ENCODE results near the gene KIF26B.
"Not testable (repeated sequence)": the region's sequence is repeated elsewhere in the genome, so short reads cannot be mapped to it uniquely, and the experiment has no call there.

KIF26B gene

DNA sequence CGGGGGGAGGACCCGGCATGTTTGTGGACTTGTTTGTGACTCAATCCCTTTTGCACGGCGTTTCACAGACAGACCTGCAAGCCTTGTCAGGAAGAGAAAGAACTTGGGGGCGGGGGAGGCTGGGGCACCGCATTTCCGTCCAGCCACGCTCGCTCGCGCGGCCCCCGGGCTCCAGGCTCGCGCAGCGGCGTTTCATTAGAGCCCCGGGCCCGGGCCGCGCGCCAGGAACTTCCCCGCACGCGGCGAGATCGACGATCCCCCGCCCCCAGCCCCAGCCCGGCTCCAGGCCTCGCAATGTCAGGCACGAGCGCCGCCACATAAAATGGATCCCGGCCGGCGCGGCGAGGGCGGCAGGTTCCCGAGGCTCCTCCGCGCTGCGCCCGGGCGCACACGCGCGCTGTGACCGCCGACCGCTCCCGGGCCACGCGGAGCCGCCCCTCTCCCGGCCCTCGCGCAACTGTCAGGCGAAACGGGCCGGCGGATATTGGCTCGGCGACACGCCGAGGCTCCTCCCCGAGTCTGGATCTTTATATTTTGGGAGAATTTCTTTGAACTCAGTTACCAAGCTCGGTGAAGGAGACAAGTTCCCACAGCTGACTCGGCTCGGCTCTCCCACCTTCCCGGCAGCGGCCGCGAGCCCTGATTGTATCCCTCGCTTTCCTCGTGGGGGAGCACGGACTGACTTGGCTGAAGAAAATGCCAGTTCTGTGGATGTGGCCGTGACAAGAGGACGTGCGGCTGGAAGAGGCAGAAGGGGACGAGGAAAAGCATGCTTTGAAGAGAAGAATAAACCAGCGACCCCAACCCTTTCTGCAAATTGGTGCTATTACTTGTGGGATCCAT, at the start of gene KIF26B:
Gene KIF26B, plus strand, starts transcription at position 557 of the 843 bp plus-strand sequence. CDS start 440 bp downstream, outside the sequence.
- peak; percentile 48 for DNase-seq (ENCODE audit: low spot score)

DNA sequence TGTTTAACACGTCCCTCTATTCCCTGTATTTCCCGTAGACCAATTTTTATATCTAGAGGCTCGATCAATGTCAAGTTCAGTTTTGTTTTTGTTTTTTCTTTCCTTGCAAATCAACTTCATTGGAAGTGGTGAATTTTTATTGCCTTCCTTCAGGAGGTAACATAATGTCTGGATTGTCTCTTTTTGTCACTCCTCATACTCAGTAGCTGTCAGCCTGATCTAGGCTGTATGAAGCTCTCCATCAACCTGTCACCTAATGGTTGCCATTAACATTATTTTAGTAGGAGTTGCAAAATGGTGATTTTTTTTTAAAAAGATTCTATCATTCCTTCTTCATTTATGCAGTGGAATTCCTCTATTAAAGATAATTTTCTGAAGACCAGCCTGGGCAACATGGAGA, 49.7 kb upstream of the KIF26B start:
- DNase-seq (ENCODE audit: low spot score) = no peak

DNA sequence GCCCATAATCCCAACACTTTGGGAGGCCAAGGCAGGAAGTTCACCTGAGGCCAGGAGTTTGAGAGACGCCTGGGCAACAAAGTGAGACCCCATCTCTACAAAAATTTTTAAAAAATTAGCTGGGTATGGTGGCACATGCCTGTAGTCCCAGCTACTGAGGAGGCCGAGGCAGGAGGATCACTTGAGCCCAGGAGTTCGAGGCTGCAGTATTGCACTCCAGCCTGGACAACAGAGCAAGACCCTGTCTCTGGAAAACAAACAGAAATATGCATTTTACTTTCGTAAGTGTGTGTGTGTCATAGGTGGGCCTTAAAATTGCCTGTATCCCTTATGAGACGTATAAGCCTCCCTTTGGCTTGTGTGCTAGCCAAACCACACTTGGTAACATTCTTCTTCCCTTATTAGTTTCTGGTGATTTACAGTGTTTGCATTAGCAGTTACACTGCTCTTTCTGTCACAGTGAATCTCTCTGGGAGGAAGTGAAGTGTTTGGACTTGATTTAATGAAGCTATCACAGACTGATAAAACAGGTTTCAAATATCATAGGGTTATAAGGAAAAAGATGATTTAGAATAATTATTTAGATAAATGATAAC, 48.9 kb upstream of the KIF26B start:
- no peak for DNase-seq (ENCODE audit: low spot score)

DNA sequence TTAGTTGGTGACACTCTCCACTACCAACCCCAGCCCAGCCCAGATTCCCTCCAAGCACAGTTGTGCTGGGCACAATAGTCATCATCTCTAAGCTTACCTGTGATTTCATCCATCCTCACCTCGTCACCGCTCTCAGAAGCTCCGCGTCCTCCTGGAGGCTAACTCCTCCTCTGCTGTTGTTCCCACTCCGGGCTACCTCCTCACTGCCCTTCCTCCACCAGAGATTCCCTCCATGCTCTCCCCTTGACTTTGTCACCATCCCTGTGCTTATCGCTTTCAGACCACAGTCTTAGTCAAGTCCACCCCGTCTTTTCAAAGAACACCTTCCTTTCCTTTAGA, 47.0 kb upstream of the KIF26B start:
- no peak for DNase-seq (ENCODE audit: low spot score)

DNA sequence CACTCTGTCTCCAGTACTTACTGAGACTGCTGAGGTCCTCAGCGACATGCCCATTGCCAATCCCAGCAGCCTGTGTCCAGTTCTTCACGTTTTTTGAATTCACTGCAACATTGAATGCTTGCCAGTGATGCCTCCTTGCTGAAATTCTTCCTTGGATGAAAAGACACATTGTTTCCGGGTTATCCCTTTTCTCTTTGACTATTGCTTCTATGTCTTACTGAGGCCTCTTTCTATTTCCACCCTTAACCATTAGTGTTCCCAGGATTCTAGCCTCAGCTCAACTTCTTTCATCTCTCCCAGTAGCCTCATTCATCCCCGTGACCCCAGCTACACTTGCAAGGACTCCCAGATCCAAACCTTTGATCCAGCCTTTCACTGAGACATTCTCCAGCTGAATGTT, 46.5 kb upstream of the KIF26B start:
- DNase-seq (ENCODE audit: low spot score) = no peak

DNA sequence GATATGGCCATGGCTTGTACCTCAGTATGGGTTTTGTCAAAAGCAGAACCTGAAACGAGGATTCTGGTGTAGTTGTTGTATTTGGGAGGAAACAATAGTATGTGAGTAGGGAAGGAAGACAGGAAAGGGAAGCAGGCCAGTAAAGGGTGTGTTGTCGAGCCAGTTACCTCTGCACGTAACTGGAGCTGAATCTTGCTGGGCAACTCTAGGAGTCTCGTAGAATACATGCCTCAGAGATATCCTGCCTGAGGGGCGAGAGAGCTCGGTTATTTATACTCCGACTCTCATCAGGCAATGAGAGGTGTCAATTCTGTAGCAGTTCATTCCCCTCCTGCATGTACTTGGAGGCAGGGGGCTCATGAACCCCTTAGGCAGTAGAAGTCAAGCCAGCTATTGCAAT, 45.9 kb upstream of the KIF26B start:
- no peak for DNase-seq (ENCODE audit: low spot score)

DNA sequence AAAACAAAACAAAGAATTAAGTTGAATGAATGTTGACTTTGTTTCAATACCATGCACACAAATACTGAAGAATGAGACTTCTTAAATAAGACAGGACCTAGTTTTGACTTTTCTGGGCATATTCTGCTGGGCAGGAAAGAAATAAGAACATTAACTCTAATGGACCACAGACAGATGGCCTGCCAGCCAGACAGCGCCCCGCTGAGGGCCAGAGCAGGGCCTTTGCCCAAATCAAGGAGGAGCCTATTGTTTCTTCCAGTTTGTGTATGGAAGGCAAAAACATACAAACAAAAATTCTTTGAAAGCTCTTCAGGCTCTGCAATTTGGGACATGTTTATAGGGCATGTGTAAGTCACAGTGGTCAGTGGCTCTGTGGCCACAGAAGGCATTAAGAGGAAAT, 44.4 kb upstream of the KIF26B start:
- no peak for DNase-seq (ENCODE audit: low spot score)

DNA sequence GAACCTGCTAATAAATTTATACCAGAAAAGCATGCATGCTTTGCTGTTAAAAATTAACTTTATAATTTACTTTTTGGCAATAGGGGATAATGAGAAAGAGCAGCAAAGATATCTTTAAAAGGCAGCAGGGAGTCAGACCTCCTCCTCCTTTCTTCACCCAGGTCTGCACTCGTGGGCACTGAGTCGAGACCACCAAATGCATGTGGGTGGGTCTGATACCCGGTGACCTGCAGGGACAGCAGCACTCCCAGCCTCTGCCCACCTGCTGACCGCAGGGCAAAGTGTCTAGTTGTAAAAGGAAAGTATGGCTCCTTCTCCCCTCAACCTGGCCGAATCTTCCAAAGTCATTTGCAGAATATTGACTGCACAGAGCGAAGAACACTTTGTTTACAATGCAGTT, 43.7 kb upstream of the KIF26B start:
- DNase-seq (ENCODE audit: low spot score) = no peak

DNA sequence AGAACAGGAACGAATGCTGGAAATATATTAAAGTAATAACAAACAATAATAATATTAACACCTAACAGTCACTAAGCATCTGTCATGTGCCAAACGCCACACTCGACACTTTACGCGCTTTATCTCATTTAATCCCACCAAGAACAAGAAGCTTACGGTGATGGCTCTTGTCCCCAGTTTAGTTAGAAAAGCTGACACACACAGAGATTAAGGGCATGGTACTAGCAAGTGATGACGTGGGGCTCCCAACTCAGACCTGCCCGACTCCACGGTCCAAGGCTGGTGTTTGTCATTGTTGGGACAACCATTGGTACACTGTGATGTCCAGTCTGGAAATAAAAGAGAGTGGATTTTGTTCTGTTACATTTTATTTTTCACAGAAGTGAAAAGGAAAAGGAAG, 41.1 kb upstream of the KIF26B start:
- DNase-seq (ENCODE audit: low spot score) = no peak

DNA sequence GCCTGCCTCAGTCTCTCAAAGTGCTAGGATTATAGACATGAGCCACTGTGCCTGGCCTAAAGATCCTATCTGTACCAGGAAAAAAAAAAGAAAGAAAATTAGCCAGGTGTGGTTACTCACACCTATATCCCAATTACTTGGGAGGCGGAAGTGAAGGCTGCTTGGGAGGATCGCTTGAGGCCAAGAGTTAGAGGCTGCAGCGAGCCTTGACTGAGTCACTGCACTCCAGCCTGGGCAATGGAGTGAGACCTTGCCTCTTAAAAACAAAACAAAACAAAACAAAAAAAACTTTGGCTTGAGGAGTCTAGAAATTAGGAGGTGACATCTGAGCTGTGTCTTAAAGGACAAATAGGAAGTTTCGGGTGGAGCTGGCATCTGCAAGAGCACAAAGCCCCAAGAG, 38.7 kb upstream of the KIF26B start:
- DNase-seq (ENCODE audit: low spot score) = no peak

DNA sequence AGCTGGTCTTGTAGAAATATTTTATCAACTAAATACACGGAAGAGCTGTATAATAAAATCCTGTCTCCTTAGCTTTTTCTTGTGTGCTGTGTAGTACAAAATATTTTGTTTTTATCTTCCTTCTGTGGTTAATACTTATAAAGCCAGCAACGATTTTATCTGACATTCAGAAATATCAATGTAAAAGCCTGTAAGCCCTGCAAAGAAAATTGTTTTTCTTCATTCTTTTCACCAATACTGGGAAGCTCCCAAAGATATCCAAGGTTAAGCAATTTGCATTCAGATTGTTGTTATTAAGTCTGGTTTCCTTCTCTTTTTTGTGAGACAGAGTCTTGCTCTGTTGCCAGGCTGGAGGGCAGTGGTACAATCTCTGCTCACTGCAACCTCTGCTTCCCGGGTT, 38.0 kb upstream of the KIF26B start:
- no peak for DNase-seq (ENCODE audit: low spot score)

DNA sequence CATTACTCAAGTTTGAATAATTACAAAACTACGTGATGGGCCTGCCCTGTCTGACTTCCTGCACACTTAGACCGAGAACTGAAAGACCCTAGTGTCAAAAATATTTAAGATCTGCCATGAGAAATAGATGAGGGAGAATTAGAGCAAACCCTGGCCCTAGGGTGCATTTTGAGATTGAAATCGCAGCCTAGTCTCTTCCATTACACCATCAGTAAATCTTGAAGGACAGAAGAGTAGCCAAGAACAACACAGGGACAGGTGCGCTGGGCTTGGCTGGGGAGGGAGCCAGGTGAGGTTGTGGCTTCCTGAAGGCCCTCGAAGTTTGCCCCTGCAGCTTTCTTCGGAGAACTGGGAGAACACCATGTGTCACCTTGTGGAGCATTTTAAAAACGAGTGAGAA, 36.7 kb upstream of the KIF26B start:
- DNase-seq (ENCODE audit: low spot score) = no peak

DNA sequence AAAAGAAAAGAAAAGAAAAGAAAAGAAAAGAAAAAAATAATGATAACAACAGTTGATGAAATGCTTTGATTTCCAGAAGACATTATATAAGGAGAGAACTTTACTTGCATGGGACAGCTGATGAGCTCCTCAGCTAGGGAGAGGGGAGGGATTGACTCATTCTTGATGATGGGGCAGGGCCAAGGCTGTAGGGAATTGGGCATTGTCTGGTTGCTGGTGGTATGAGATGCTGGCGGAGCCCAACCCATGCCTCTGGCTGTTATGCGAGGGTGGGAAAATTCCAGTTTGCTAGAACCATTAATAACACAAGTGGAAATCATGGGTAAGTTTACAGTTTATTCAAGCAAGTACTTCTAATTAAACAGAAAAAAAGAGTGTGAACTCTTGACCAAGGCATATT, 36.0 kb upstream of the KIF26B start:
- no peak for DNase-seq (ENCODE audit: low spot score)

DNA sequence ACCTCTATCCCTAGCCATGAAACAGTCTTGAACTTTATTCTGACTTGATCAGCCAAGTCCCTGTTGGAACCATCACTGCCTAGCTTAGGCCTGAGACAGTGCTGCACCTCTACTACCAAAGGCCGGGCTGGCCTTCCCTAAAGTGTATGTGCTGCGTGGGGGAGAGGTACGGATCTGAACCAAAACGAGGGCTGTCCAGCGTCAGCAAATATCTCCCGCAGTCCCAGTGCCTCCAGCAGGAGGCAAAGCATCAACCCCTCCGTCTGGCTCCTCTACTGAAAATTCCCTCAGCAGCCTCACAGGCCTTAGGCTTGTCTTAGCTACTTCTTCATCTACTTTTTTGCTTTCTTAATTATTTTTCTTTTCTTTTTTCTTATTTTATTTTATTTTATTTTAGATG, 33.3 kb upstream of the KIF26B start:
- no peak for DNase-seq (ENCODE audit: low spot score)

DNA sequence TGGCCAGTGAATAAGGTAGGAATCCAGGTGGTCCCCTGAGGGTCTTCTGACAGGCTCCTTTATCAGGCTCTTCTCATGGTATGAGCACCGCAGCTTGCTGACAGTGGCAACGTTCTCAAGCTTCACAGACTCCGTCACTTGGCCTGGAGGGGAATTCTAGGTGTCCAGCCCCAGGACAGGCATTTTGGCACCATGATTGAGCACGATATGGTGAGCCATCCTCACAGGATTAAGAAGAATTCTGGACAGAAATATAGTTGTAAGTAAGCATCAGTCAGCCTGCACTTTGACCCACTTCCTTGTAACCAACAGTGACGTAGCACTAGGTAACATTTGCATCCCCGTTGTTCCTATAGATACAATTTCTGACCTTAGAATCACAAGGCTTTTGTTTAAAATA, 30.5 kb upstream of the KIF26B start:
- DNase-seq (ENCODE audit: low spot score) = no peak

DNA sequence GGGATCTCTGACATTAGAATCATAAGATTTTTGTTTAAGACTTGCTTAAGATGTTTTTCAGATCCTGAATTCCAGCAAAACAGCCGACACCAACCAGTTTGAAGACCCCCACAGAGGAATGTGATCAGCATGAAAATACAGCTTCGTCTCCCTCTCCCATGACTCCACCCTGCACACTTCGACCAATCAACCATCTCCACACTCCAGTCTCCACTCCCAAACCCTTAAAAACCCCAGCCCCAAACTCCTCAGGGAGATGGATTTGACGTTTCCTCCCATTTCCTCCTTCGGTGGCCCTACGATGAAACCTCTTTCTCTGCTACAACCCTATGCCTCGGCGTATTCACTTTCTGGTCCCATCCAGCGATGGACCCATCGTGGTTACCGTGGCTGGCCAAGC, 30.1 kb upstream of the KIF26B start:
- DNase-seq (ENCODE audit: low spot score) = no peak

DNA sequence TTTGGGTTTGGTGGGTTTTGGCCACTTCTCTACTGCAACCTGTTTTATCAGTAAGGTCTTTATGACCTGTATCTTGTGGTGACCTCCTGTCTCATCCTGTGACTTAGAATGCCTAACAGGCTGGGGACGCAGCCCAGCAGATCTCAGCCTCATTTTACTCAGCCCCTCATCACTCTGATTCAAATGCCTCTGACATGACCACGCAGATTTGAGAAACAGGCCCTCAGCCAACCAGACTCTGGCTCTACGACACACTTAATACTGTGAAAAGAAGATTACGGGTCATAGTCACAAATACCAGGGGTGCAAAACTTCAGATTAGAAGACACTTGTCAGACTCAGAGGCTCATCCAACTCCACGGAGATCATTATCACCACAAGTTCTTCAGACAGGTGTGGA, 28.3 kb upstream of the KIF26B start:
- no peak for DNase-seq (ENCODE audit: low spot score)

DNA sequence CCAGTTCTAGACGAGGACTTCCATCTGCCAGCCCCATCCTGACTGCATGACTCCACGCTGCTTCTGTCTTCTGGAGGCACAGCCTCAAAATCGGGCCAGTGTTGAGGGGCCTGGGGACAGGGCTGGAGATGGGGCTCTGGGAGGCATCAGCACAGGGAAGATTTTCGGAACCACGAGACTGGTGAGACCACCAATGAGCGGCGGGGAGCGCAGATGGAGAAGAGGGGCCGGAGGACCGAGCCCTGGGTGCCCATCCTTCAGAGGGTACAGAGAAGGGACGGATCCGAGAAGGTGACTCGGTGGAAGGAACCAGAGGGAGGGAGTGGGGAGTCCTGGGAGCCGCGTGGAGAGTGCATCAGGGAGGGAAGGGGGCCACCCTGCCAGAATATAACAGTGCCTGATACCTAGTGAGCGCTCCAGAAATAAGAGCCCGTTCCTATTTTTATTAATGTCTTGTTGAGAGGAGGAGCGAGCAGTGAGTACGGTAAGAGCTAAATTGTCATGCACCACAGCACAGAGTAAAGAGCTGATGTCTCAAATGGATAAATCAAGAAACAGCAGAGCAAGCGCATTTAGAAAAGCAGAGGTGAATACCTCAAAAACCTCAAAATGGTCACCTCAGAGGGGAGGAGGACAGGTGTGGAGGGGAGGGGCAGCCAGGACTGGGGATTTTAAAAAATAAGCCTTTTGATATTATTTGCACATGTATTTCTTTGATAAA, 26.2 kb upstream of the KIF26B start:
- DNase-seq (ENCODE audit: low spot score) = no peak

DNA sequence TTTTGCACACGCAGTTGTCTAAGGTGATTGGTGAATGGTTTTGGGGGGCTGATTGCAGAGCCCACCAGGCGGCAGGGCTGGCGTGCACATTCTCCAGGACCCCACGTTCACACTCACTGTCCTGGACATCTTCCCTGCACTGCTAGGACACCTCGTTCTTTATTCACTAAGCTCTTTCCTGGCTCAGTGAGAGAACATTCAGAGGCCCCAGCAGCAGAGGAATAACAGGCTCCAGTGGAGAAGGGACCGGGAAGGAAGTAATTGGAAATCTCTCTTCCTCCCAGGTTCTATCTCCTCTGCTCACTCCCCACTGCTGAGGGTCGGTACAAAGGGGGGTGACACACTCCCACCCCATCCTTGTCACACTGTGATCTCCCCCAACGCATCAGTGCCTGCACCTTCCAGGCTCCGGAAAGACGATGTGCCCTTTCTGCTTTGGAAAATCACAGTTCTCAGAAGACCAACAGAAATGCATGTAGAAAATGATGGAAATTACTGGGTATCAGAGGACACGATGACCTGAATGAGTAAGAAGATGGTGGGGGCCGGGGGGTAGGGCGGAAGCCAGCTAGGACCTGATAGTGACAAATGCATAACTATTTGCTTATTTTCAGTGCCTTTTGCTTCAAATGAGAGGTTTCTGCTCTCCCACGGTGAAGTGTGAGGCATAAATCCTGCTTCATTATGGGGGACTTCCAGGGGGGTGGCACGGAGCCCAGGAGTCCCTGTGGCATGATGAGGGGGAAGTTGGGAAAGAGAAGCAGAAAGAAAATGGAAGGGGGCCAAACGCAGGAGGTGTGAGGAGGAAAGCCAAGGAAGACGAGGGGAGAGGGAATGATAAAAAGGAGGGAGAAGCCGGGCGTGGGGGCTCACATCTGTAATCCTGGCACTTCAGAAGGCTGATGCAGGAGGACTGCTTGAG, 25.2 kb upstream of the KIF26B start:
- no peak for DNase-seq (ENCODE audit: low spot score)

DNA sequence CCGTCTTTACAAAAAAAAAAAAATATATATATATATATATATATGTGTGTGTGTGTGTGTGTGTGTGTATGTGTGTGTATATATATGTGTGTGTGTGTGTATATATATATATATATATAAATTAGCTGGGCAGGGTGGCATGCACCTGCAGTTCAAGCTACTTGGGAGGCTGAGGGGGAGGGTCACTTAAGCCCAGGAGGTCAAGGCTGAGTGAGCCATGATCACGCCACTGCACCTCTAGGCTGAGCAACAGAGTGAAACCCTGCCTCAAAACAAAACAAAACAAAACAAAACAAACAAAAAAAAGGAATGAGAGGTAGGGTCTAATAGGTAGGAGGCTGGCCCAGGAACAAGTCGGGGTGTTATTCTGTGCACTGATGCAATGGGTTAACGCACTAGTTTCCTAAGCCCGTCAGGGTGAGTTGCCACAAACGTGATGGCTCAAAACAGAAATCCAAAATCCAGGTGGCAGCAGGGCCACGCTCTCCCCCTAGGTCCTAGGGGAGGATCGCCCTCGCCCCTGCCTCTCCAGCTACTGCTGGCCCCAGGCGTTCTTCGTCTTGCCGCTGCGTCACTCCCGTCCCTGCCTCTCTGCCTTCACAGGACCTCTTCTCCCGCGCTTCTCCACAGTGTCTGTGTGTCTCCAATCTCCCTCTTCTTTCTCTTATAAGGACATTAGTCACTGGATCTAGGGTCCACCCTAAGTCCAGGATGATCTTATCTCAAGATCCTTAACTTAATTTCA, 24.3 kb upstream of the KIF26B start:
- not testable (repeated sequence) for DNase-seq (ENCODE audit: low spot score)

DNA sequence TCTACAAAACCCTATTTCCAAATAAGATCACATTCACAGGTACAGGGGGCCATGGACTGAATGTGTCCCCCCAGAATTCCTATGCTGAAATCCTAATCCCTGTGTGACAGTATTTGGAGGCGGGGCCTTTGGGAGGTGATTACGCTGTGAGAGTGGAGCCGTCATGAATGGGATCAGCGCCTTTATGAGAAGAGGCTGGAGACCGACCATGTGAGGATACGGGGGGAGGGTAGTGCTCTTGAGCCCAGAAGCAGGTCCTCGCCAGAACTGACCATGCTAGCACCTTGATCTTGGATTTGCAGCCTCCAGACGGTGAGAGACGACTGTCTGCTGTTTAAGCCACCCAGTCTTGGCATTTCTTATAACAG, 23.8 kb upstream of the KIF26B start:
- DNase-seq (ENCODE audit: low spot score) = no peak

DNA sequence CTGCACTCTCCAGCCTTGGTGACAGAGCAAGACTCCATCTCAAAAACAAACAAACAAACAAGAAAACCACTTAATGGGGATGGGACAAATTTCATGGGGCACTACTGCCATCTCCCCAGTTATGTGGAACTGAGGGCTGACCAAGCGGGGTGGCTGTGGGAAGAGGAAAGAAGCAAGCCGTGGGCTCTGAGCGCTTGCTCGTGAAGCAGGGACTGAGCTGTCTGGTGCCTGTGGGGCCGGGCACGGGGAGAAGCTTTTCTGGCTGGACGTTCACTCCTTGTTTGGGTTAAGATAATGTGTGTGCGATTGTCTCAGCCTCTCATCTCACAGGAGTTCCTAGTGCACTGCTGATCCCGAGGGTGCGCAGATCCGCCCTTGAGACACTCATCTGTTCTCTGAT, 22.0 kb upstream of the KIF26B start:
- DNase-seq (ENCODE audit: low spot score) = no peak
